ENCODE data around the gene NME7. TPM values are rescaled to one million over a fixed set of nuclear protein-coding genes. Genes with fewer than 3 reads are reported as not detected.

NME7 gene
- total RNA-seq, 6 experiments from 2014 or later: 16.0 to 22.2 (median 18.7) TPM

- H3K4me1 Mint-ChIP-seq (ENCODE audit: low read depth): peaks cover 5% of the 10 kb centered on the region; the same call in 1 of the 2 replicates
- H3K36me3 Mint-ChIP-seq (ENCODE audit: low read depth): no peaks in the 10 kb centered on the region
- no peak overlapping the region; the same call in 1 of the 2 replicates for H3K27ac Mint-ChIP-seq
- no peak for TF ChIP-seq CTCF (IDR thresholded peaks at IDR 0.05)
- DNase-seq: no peak
- no peaks in the 10 kb centered on the region; the same call in 1 of the 2 replicates for H3K27me3 Mint-ChIP-seq (ENCODE audit: insufficient read depth)
- no peak overlapping the region for H3K4me3 Mint-ChIP-seq
- H3K9me3 Mint-ChIP-seq: no peaks in the 10 kb centered on the region
These were observed 218.9 kb downstream of the NME7 start for GRCh38 chr1:169148472-169149252.

- DNase-seq: no peak
- Mint-ChIP-seq H3K27ac (no peak overlapping the region), H3K36me3 (ENCODE audit: low read depth) (no peaks in the 10 kb centered on the region), H3K9me3 (no peaks in the 10 kb centered on the region), H3K27me3 (ENCODE audit: insufficient read depth) (no peaks in the 10 kb centered on the region), H3K4me1 (ENCODE audit: low read depth) (peaks cover 5% of the 10 kb centered on the region; the same call in 1 of the 2 replicates), H3K4me3 (no peak overlapping the region)
- no peak for TF ChIP-seq CTCF (IDR thresholded peaks at IDR 0.05)
These were observed 220.9 kb downstream of the NME7 start for GRCh38 chr1:169146576-169147214.

- no peaks in the 10 kb centered on the region for H3K36me3 Mint-ChIP-seq (ENCODE audit: low read depth)
- no peak overlapping the region for H3K27ac Mint-ChIP-seq
- peaks cover 5% of the 10 kb centered on the region; the same call in 1 of the 2 replicates for H3K4me1 Mint-ChIP-seq (ENCODE audit: low read depth)
These were observed 222.5 kb downstream of the NME7 start for GRCh38 chr1:169144941-169145626.

GRCh38 chr1:169143984-169144383 is 223.6 kb downstream of the NME7 start:
- Mint-ChIP-seq H3K4me3 (no peak overlapping the region), H3K27me3 (ENCODE audit: insufficient read depth) (no peaks in the 10 kb centered on the region), H3K9me3 (no peaks in the 10 kb centered on the region), H3K36me3 (ENCODE audit: low read depth) (no peaks in the 10 kb centered on the region), H3K4me1 (ENCODE audit: low read depth) (peaks cover 7% of the 10 kb centered on the region), H3K27ac (no peak overlapping the region)
- DNase-seq: no peak
- TF ChIP-seq CTCF (IDR thresholded peaks at IDR 0.05): no peak

More at GRCh38 chr1:169144941-169145626, 222.5 kb downstream of the NME7 start:
- H3K4me3 Mint-ChIP-seq: no peak overlapping the region
- no peaks in the 10 kb centered on the region for H3K9me3 Mint-ChIP-seq
- H3K27me3 Mint-ChIP-seq (ENCODE audit: insufficient read depth): no peaks in the 10 kb centered on the region
- no peak for TF ChIP-seq CTCF (IDR thresholded peaks at IDR 0.05)
- DNase-seq: no peak

GRCh38 chr1:169143346-169143745 is 224.3 kb downstream of the NME7 start:
- Mint-ChIP-seq H3K36me3 (ENCODE audit: low read depth) (no peaks in the 10 kb centered on the region), H3K4me3 (no peak overlapping the region), H3K27me3 (ENCODE audit: insufficient read depth) (no peaks in the 10 kb centered on the region), H3K4me1 (ENCODE audit: low read depth) (peaks cover 8% of the 10 kb centered on the region), H3K27ac (no peak overlapping the region), H3K9me3 (no peaks in the 10 kb centered on the region)
- DNase-seq: no peak
- no peak for TF ChIP-seq CTCF (IDR thresholded peaks at IDR 0.05)
